NCI-H2227 treated with DMSO at 0.1 percent for 48 hours (cell line): ENCODE data around the gene PTPRJ.

Source experiments
- DNase-seq: peaks from one replicate; lab custom pipeline; 2025; lab: John Stamatoyannopoulos, UW

PTPRJ gene

DNA sequence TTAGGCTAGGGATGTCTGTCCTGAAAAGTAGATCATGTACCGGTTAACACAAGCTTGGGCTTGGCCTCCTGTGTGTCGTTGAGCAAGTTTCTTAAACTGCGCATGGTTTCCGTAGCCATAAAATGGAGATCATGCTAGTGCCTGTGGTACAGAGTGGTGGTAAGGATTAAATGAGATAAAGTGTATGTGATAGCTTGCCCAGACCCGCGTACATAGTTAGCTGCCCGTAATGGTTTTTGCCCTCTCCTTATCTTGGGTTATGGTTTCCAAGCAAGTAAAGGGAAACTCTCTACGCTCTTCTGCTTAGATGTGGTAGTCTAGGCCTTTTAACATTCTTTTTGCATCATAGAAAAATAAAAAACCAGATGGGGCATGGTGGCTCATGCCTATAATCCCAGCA, 11.0 kb upstream of the PTPRJ start:
- DNase-seq = no peak

DNA sequence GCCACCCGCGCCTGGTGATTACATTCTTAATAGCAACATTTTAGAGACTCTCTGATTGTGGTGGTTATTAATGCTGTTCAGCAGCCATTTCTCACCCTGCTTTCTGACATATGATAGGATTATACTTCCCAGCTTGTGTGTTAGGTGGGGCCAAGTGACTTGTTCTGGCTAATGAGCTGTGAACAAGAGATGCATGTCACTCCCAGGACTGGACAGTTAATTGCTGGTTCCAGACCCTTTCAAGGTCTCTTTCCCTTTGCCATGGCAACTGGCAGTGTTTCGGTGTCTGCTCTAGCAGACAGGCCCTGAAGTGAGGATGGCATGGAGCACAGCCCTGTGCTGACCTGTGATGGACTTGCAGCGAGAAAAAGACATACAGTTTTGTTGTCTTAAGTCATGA, 8.9 kb upstream of the PTPRJ start:
- DNase-seq = peak; percentile 51

DNA sequence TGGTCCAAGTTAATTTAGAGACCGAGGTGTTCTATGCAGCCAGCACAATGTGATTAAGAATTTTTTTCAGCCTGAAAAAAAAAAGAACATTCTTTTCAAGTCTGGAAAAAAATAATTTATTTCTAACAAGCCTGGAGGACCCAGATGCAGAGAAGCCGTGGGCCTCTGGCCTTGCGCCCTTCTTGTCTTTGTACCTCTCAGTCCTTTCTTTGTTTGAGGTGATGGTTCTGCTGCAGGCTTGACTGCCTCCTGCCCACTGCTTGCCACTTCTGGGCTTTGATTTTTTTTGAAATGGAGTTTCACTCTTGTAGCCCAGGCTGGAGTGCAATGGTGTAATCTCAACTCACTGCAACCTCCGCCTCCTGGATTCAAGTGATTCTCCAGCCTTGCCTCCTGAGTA, 7.2 kb upstream of the PTPRJ start:
- DNase-seq = no peak

DNA sequence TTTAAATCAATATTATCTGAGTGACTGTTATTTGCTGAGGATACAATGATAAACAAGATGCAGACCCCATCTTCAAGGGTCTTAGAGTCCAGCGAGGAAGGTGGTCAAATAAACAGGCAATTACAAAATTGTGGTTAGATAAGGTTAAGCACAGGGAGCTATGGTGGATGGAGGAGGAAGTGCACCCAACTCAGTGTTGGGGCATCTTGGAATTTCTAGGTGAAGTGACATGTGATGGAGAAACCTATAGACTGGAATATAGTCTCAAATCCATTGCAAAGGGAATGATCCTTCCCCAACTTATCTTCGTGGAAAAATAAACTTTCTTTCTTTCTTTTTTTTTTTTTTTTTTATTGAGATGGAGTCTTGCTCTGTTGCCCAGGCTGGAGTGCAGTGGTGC, 3.4 kb upstream of the PTPRJ start:
- no peak for DNase-seq

DNA sequence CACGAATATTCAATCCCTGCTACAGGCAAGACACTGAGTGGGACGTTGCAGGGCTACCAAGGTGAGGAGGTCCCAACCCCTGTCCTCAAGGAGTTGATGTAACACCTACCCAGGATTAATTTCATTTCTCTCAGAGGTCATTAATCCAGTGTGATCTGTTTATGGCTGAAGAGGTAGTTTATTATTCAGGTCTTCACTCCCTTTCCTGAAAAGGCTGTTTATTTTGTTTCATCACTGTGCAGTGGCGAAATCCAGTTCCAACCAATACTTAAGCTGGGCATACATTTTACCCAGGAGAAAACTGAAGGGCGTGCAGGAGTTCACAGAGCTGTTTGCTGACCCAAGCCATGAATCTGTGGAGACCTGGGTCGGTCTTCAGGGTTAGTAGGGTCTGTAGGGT, 2.7 kb upstream of the PTPRJ start:
- DNase-seq = no peak

DNA sequence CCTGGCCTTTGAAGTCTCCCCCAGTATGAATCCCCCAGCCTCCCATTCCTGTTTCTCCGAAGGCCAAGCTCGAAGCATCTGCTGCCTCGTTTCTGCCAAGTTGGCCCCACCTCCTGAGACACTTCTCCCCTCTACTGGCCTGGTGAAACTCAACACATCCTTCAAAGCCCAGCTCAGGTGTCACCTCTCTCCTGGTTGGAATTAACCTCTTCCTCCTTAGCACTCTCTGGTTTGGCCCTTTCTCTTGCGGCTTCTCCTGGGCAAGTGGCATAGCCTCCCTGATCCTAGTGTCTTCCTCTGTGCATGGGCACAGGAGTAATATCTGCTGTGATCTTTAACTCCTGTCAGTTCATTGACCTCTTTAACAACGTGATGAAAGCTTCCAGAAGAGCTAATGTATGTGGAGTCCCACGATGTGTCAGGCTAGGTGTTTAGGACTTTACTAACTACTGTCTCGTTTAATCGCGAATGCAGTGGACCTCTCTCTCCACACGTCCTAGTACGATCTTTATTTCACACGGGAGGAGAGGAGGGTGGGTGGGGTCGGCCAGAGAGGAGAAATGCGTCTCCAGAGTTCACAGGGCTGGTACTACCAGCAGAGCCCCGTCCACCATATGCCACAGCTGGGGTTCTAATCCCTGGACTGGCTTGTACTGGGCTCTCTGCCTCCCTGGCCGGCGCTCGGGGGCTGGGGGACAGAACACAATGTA, 826 bp upstream of the PTPRJ start:
- no peak for DNase-seq

DNA sequence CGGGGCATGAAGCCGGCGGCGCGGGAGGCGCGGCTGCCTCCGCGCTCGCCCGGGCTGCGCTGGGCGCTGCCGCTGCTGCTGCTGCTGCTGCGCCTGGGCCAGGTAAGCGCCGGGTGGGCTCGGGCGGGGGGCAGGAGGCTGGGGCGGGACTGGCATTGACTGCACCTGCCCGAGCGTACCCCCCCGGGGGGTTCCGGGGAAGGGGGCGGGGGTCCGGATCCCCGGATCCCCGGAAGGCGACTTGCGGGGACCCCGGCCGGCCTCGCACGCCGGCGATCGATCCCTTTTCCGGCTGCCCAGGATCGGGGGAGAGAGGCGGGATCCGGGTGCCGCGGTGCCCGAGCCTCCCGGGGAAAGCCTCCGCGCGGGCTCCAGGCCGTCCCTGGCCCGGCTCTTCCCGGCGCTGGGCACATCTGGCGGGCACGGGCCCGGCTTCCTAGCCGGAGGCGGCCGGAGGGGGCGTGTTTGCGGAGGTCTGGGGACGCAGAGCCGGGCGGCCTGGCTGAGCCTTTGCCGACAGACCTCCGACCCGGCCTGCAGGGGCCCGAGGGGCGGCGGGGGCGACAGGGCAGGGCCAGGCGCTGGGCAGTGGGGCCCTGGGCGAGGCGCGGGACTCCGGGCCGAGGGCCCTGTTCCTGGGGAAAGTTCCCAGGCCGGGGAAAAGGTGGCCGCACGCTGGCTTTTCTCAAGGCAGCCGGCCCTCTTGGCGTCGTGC, 705 bp downstream of the PTPRJ start:
- no peak for DNase-seq

DNA sequence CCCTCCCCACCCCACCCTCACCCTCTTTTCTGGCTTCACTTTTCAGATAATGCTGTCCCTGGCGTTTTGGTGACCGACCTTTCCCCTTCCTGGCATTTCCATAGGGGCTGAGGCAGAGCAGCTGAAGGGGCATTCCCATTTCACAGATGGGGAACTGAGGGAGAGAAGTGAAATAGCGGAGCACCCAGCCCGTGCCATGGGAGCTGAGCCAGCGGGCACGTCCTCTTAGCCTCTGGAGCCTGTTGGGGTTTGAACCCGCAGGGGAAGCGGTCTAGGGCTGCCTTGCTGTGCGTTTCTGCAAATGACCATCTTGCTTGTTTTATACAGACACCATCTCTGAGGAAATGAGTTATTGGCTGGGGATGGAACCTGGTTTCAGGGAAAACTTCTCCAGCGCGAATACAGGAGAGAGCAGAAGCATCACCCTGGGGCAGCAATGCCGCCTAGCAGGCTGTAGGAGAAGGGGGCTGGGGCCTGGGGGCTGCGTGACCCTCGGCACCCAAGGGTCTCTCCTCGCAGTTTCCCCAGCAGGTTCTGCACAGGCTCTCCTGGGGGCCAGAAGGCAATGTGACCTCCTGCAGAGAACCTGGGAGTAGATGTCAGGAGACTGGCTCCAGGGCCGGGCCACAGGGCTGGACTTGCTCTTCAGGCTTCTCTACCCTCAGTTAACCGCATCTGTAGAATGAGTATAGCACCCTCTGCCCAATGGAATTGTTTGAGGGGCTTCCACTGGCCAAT, 1.5 kb downstream of the PTPRJ start:
- no peak for DNase-seq

DNA sequence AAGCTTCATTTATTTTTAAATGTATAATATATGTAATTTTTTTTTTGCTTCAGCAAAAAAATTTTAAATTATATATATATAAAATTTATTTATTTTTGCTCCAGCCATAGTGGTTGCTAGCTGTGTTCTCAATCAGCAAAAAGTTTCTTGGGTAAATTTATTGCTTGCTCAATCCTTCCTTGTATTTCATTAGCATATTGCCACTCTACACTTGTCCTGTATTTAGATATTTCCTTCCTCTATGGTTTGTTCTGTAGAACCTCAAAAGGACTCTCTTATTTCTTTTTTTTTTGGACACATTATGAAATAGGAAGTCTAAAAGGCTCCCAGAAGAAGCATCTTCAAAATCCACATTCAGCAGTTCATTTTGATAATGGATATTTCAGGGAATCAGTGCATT, 2.3 kb downstream of the PTPRJ start:
- DNase-seq = no peak

DNA sequence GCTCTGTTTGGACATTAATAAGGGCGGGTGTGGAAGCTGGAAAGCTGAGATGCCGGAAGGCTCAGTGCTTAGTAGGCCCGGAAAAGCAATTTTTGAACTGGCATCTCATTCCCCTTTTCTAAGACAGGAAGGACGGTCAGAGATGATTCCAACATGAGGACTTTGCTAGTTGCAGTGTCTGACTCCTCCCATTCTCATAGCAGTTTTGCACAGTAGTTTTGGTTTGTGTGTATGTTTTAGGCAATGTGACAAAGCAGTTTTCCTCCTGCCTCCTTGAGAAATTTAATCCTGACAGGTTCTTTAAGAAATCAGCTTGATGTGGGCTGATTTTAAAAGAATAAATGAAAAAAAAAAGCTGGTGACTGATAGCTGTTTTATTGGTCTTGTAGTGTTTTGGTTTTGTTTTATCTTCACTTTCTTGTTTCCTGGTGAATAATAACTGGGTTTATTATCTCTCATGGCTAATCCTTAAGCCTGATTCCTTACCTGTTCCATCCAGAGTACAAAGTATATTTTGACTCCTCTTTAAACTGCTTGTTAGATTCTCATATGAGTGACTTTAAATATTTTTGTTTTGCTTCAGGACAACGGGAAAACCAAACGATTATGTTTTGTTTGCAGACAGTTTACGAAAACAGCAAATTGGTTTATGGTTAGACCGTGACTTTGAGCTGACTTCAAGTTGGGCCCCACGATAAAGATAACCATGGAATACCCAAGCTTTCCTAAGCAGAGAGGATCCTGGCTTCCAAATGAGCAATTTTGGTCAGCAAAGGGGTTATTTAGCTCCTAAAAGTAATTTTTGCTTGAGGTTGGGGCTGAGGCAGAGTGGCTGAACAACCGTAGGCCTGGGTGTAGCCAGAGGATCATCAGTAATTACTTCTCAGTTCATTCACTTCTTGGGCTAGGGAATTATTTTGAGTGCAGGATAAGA, 3.4 kb downstream of the PTPRJ start:
- no peak for DNase-seq

DNA sequence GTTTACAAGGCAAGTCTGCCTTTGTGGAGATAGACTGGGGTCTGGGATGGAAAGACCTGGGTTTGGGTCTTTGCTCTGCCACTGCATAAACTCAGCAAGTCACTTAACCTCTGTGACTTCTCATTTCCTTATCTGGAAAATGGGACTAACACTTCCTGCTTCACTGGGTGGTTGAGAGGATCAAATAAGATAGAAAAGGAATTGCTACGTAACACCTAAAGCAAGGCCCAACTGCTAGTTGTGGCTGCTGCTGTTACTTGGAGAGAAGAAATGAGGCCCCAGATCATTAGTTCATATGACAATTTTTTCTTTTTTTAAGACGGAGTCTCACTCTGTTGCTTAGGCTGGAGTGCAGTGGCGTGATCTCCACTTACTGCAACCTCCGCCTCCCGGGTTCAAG, 5.9 kb downstream of the PTPRJ start:
- DNase-seq = no peak

DNA sequence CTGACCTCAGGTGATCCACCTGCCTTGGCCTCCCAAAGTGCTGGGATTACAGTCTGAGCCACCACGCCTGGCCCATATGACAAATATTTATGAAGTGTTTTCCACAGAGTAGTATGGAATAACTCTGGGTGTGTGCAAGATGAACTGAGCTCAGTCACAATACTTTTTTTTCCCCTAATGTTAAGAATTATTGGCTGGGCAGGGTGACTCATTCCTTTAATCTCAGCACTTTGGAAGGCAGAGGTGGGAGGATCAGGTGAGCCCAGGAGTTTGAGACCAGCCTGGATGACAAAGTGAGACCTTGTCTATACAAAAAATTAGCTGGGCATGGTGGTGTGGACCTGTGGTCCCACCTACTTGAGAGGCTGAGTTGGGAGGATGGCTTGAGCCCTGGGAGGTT, 6.4 kb downstream of the PTPRJ start:
- no peak for DNase-seq

DNA sequence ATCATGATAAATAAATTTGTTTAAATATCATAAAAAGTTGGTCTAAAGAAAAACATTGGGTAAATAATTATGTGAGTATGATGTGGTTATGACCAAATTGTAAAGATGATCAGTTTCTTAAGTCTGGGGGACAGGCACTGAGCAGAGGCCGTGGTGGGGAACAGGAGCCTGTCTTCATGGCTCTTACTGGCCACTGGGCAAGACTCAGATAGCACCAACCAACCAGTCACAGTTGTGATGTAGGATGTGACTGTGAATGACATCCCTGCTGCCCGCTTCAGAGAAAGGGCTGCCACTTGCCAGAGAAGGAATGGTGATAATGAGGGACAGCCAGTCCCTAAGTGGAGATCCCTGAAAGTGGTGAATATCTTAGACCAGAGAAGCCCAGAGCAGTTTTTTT, 7.0 kb downstream of the PTPRJ start:
- no peak for DNase-seq

DNA sequence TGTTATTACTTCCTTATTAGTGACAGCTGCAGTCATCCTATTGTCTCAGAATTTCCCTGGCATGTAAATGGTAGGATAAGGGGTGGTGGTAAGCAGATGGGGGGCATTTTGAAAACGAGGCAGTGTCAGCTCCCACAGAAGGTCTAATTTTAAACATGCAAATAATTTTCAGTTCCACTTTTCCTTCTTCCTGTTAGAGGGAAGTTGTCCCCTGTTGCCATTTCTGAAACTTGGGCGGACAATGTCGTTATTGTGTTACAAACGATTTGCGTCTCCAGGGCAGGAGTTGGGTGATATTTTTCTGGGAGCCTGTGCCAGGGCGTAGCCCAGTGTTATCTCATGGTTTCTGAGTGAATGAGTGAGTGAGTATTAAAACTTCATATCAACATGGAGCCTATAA, 7.4 kb downstream of the PTPRJ start:
- no peak for DNase-seq

DNA sequence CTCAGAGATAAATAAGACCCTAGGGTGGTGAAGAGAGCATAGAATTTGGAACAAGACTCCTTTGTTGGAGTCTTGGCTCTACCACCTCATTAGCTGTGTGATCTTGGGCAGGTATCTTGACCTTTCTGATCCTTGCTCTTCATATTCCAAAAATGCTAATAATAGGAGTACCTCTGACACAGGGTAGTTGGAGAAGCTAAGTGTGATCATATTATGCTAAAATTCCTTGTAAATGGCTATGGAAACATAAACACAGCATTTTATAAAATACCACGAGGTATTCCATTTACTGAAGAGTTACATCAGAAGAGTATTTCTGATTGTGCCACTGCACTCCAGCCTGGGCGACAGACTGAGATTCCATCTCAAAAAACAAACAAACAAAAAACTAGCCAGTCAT, 9.4 kb downstream of the PTPRJ start:
- DNase-seq = no peak

DNA sequence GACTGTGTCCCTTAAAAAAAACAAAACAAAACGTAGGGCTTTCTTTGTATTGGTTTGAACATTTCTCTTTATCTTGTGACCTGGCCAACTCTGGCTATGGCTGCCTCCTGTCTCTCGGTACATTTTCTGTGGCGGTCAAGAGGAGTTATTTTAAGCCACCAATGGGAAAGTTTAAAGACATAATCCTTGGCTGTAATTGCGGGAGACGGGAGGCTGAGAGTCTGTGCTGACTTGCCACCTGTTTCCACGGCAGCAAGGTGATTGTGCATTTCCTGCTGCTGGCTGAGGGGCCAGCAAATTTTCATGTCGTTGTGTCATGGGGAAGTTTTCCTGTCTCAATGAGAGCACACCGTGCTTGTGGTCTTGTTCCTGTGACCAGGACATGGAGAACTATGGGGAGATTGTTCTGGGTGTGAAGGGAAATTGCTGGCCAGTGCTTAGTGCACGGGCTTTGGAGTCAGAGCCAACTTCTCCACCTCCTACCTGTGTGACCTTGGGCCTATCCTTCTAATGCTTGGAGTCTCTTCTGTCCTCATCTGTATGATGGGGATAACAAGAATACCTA, 11.0 kb downstream of the PTPRJ start:
- DNase-seq = no peak

DNA sequence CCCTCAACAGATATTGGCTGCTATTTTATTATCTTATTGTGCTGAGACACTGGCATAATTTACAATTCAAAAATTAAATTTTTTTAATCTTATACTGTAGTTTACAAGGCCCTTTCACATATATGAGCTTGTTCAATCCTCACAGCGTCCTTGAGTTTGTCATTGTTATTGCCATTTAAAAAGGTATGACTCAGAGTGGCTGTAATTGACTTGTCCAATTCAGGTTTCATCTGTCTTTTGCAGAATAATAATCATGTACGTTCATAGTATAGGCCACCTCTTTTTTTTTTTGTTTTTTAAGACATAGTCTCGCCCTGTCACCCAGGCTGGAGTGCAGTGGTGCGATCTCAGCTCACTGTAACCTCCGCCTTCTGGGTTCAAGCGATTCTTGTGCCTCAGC, 11.5 kb downstream of the PTPRJ start:
- DNase-seq = no peak

DNA sequence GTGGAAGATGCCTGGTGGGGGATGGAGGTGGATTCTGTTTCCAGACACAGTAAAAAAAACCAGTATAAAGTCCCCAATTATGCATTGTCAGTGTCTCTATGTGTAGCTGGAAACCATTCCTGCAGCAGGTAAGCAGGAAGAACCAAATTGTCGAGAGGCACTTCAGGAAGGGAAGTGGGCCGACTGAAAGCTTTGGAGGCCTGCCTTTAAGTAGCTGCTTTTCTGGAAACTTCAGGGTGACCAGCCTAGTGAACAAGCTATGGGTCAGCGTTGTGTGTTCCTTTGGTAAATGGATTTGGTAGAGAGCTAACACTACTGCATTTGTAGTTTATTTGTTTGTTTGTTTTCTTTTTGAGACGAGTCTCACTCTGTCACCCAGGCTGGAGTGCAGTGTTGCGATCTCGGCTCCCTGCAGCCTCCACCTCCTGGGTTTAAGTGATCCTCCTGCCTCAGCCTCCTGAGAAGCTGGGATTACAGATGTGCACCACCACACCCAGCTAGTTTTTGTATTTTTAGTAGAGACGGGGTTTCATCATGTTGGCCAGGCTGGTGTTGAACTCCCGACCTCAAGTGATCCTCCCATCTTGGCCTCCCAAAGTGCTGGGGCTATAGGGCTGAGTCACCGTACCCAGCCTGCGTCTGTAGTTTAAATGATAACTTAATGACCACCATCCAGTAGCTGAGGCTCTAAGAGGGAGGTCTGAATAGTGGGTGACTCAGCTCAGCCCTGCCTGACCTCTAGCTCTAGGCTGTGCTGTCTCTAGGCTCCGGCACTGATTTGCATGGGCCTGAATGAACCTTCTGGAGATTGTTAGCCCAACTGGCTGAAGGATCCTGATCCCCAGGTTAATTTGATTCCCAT, 12.8 kb downstream of the PTPRJ start:
- DNase-seq = no peak

DNA sequence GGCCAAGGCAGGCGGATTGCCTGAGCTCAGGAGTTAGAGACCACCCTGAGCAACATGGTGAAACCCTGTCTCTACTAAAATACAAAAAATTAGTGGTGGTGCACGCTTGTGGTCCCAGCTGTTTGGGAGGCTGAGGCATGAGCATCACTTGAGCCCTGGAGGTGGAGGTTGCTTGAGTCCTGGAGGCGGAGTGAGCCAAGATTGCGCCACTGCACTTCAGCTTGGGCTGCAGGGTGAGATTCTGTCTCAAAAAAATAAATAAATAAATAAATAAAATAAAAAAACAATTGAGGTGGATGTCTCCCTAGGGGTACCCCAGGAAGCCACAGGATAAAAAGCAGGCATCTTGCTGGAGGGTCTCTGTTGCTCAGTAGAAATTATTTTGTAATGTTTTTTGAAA, 14.1 kb downstream of the PTPRJ start:
- DNase-seq = no peak

DNA sequence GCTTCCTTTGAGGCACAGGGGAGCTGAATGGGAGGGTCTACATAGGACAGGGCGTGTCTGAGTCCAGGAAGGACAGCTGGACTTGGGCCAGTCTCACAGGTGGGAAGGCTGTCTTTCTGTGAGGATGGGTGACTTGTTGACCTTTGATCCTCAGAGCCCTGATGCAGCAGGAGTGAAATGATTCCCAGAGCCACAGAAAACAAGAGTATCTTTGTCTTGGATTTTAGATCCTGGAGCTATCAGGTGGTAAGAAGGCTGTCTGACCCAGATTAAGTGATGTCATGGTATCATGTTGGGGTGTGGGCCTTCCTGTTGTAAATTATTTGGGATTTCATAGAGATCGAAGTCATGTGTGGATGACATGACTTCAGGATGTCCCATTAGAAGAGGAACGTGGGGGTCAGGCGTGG, 15.0 kb downstream of the PTPRJ start:
- no peak for DNase-seq
